ENCODE results near the gene GPR148. TPM values are rescaled to one million over a fixed set of nuclear protein-coding genes. Genes with fewer than 3 reads are reported as not detected.

GPR148 gene
- total RNA-seq, 5 donors from 2014 or later (not counting 1 experiment from before 2014, with no cell fraction given) = not detected

Other genes with a start within 250 kb of the GPR148 start
- gene POTEI, start 219.7 kb upstream of the GPR148 start, total RNA-seq = not detected
- not detected for gene CFC1B, start 207.8 kb upstream of the GPR148 start, total RNA-seq
- gene CFC1, start 129.5 kb upstream of the GPR148 start, total RNA-seq = not detected
- gene POTEJ, start 117.6 kb upstream of the GPR148 start, total RNA-seq = not detected
- not detected for gene AMER3, start 26.5 kb downstream of the GPR148 start, total RNA-seq
- 1 to 10 TPM; 2.9 to 5.3 (median 4.4) TPM for gene ARHGEF4, start 107.8 kb downstream of the GPR148 start, total RNA-seq

Data from T-cell (primary cell).